GM23338 (cell line): ENCODE results near the gene TYK2. TPM values are rescaled to one million over a fixed set of nuclear protein-coding genes. Genes with fewer than 3 reads are reported as not detected.
A peak's percentile ranks its signal among the peaks of the same experiment; 100 is the strongest.

Experiments used
- ATAC-seq: fragments of 200-7000 bp; cut with Tn5 transposase; 3 replicates; pipeline ENCODE4 v1.9.1; 2020
- DNase-seq: peaks from one replicate; pipeline ENCODE4 v3.0.0-alpha.2; 2015; ENCODE audit warnings: low spot score
- H2AFZ ChIP-seq: fragments of 200-600 bp; sonication (generic); 2 replicates; pipeline ENCODE4 v1.8.0; 2016; ENCODE audit warnings: antibody characterized with exemption, mild to moderate bottlenecking, moderate library complexity
- H3F3A ChIP-seq: fragments of 200-600 bp; sonication (generic); replicated peaks from 2 replicates; pipeline ENCODE4 v1.8.0; 2017; ENCODE audit warnings: antibody characterized with exemption, mixed run types, low read depth
- H3K27ac ChIP-seq: fragments of 200-600 bp; sonication (generic); 2 replicates; pipeline ENCODE4 v1.6.1; 2016; ENCODE audit warnings: low read depth
- H3K27me3 ChIP-seq: fragments of 200-600 bp; sonication (generic); 2 replicates; pipeline ENCODE4 v1.8.0; 2016; ENCODE audit warnings: mild to moderate bottlenecking, mixed run types, moderate library complexity; ENCODE audit not compliant: insufficient read depth
- H3K36me3 ChIP-seq: fragments of 200-600 bp; sonication (generic); 2 replicates; pipeline ENCODE4 v1.8.0; 2016; ENCODE audit warnings: mild to moderate bottlenecking; ENCODE audit not compliant: insufficient read depth
- H3K4me1 ChIP-seq: fragments of 200-600 bp; sonication (generic); 2 replicates; pipeline ENCODE4 v1.8.0; 2016; ENCODE audit warnings: mild to moderate bottlenecking, moderate library complexity; ENCODE audit not compliant: insufficient read depth
- H3K4me2 ChIP-seq: fragments of 200-600 bp; sonication (generic); 2 replicates; pipeline ENCODE4 v1.7.1; 2017; ENCODE audit warnings: mixed run types
- H3K4me3 ChIP-seq: fragments of 200-600 bp; sonication (generic); 2 replicates; pipeline ENCODE4 v1.6.1; 2016; ENCODE audit warnings: mixed run types
- H3K79me2 ChIP-seq: fragments of 200-600 bp; sonication (generic); replicated peaks from 2 replicates; pipeline ENCODE4 v1.8.0; 2017; ENCODE audit warnings: mild to moderate bottlenecking; ENCODE audit not compliant: insufficient read depth
- H3K9me2 ChIP-seq: fragments of 200-600 bp; sonication (generic); 2 replicates; pipeline ENCODE4 v1.8.0; 2017; ENCODE audit not compliant: insufficient read depth
- H4K20me1 ChIP-seq: fragments of 200-600 bp; sonication (generic); replicated peaks from 2 replicates; pipeline ENCODE4 v1.8.0; 2017; ENCODE audit warnings: mild to moderate bottlenecking; ENCODE audit not compliant: insufficient read depth
- H3K27ac Mint-ChIP-seq: 2 replicates; pipeline ENCODE4 v1.8.0; 2020; ENCODE audit warnings: inconsistent platforms, mild to moderate bottlenecking, moderate library complexity, mixed read lengths
- H3K27me3 Mint-ChIP-seq: 3 replicates; pipeline ENCODE4 v1.8.0; 2022; ENCODE audit warnings: low read depth, mild to moderate bottlenecking, moderate library complexity, mixed read lengths, inconsistent platforms; ENCODE audit not compliant: insufficient read depth, poor library complexity
- H3K36me3 Mint-ChIP-seq: 3 replicates; pipeline ENCODE4 v1.8.0; 2021; ENCODE audit warnings: low read depth, mild to moderate bottlenecking, inconsistent platforms, moderate library complexity, mixed read lengths
- H3K4me1 Mint-ChIP-seq: 3 replicates; pipeline ENCODE4 v1.8.0; 2020; ENCODE audit warnings: mild to moderate bottlenecking, inconsistent platforms, mixed read lengths
- H3K4me3 Mint-ChIP-seq: 3 replicates; pipeline ENCODE4 v1.8.0; 2021; ENCODE audit warnings: moderate library complexity, mild to moderate bottlenecking, inconsistent platforms, mixed read lengths
- H3K9me3 Mint-ChIP-seq: 3 replicates; pipeline ENCODE4 v1.8.0; 2020; ENCODE audit warnings: moderate library complexity, mild to moderate bottlenecking, inconsistent platforms, mixed read lengths
- CREB1 ChIP-seq: fragments of 250-450 bp; sonication (Bioruptor Pico); IDR thresholded peaks from 2 replicates; pipeline ENCODE4 v1.5.0; 2020; ENCODE audit warnings: low read depth, mild to moderate bottlenecking, moderate library complexity
- CTCF ChIP-seq, 2 experiments: fragments of 200-600 bp in 1 of 2; sonication (generic) in 1 of 2; conservative IDR thresholded peaks; 2 replicates each; pipeline versions ENCODE4 v1.5.1 to v1.6.1; 2016 to 2017; ENCODE audit warnings: antibody characterized with exemption in 2 of 2, low read depth in 2 of 2, mild to moderate bottlenecking in 2 of 2, moderate library complexity in 1 of 2
- ETS1 ChIP-seq: IDR thresholded peaks from 2 replicates; pipeline ENCODE4 v1.6.1; 2016; ENCODE audit warnings: antibody characterized with exemption
- POLR2AphosphoS5 ChIP-seq: IDR thresholded peaks from 2 replicates; pipeline ENCODE4 v1.6.1; 2016; ENCODE audit warnings: antibody characterized with exemption, low read depth
- REST ChIP-seq: IDR thresholded peaks from one replicate; pipeline ENCODE4 v1.6.1; 2018; ENCODE audit warnings: antibody characterized with exemption; ENCODE audit not compliant: unreplicated experiment
- polyA plus RNA-seq: library from polyadenylated mRNA; unstranded; fragments of >200 nt; fragmentation: Nextera tagmentation; extraction: Ambion mirVana; gene quantifications from 2 replicates; pipeline ENCODE4 v1.2.1, GENCODE V29; 2016
- total RNA-seq: library from RNA; depleted of rRNA; stranded (reverse); fragments of >200 nt; shearing (Covaris generic); gene quantifications from 2 replicates; pipeline ENCODE4 v1.2.3, GENCODE V29; 2014

Gene TYK2
- total and polyA plus RNA-seq, 2 experiments from 2014 or later, result 29.1 to 30.7 TPM

- Histone ChIP-seq H3K4me3 (no peak overlapping the region), H3K27me3 (no peaks in the 10 kb centered on the region), H3K36me3 (peaks cover 10% of the 10 kb centered on the region; the same call in 1 of the 2 replicates), H3K4me2 (no peak overlapping the region), H3F3A (peaks cover 17% of the 10 kb centered on the region; the same call in 1 of the 2 replicates), H3K4me1 (no peaks in the 10 kb centered on the region; the same call in 1 of the 2 replicates), H4K20me1 (0 out of 2 replicates have a peak, but pooled peaks cover 4% of the 10 kb centered on the region), H2AFZ (no peak overlapping the region), H3K27ac (no peak overlapping the region), H3K79me2 (no peaks in the 10 kb centered on the region), H3K9me2 (no peaks in the 10 kb centered on the region)
- peaks cover 27% of the 10 kb centered on the region for H3K36me3 Mint-ChIP-seq
- peaks cover 8% of the 10 kb centered on the region; the same call in 2 of the 3 replicates for H3K4me1 Mint-ChIP-seq
- TF ChIP-seq CTCF (conservative IDR thresholded peaks at IDR 0.05; ENCODE audit: low read depth in 2 of 2), result peak; percentile 51 to 67
- TF ChIP-seq POLR2AphosphoS5, result peak; percentile 52; the same call in 1 of the 2 replicates
- no peak for TF ChIP-seq REST
- no peak overlapping the region for H3K4me3 Mint-ChIP-seq
- peaks cover 6% of the 10 kb centered on the region for H3K27me3 Mint-ChIP-seq
- H3K9me3 Mint-ChIP-seq, result no peaks in the 10 kb centered on the region
- DNase-seq, result peak; percentile 79
- peak; percentile 82 for ATAC-seq
- no peak overlapping the region for H3K27ac Mint-ChIP-seq
Measured at GRCh38 chr19:10389863-10390262, 9.5 kb upstream of the TYK2 start.

GRCh38 chr19:10388957-10389356 is 8.6 kb upstream of the TYK2 start:
- Histone ChIP-seq H3K9me2 (no peaks in the 10 kb centered on the region), H3K27ac (no peak overlapping the region), H2AFZ (no peak overlapping the region), H3K4me2 (no peak overlapping the region), H3F3A (peaks cover 17% of the 10 kb centered on the region; the same call in 1 of the 2 replicates), H3K27me3 (no peaks in the 10 kb centered on the region), H3K4me1 (no peaks in the 10 kb centered on the region; the same call in 1 of the 2 replicates), H4K20me1 (0 out of 2 replicates have a peak, but pooled peaks cover 4% of the 10 kb centered on the region), H3K36me3 (peaks cover 7% of the 10 kb centered on the region; the same call in 1 of the 2 replicates), H3K4me3 (no peak overlapping the region), H3K79me2 (no peaks in the 10 kb centered on the region)
- H3K4me3 Mint-ChIP-seq, result no peak overlapping the region; the same call in 2 of the 3 replicates
- TF ChIP-seq CREB1 (CRISPR knock-in tag), result no peak
- TF ChIP-seq ETS1, result no peak
- TF ChIP-seq CTCF (conservative IDR thresholded peaks at IDR 0.05; ENCODE audit: low read depth in 2 of 2), result peak; percentile 92 to 99
- no peak overlapping the region for H3K27ac Mint-ChIP-seq
- ATAC-seq (peak; percentile 71), DNase-seq (peak; percentile 93)
- H3K4me1 Mint-ChIP-seq, result peaks cover 8% of the 10 kb centered on the region; the same call in 2 of the 3 replicates
- H3K36me3 Mint-ChIP-seq, result peaks cover 21% of the 10 kb centered on the region
- peaks cover 6% of the 10 kb centered on the region for H3K27me3 Mint-ChIP-seq
- H3K9me3 Mint-ChIP-seq, result no peaks in the 10 kb centered on the region
